Astrocyte of the cerebellum (primary cell): ENCODE measurements around the gene CNR2.

ENCODE experiments used
- DNase-seq: peaks from one replicate; pipeline ENCODE4 v3.0.0-alpha.2; 2011; ENCODE audit warnings: low read depth
- H3K4me3 ChIP-seq: 2 replicates; pipeline ENCODE4 v1.5.1; 2011; ENCODE audit warnings: mild to moderate bottlenecking, low read depth, low read length, moderate library complexity
- in situ Hi-C: cut with HindIII; loops from 2 replicates; pipeline ENCODE4 v1.10.0; 2017; ENCODE audit warnings: low sequenced_read_pairs
- TF ChIP-seq, protein P1 (sequence below): IDR thresholded peaks from 2 replicates; pipeline ENCODE4 v1.5.1; 2012; ENCODE audit warnings: low read length, low read depth, moderate library complexity, mild to moderate bottlenecking; ENCODE audit errors: missing control alignments

Gene CNR2

DNA sequence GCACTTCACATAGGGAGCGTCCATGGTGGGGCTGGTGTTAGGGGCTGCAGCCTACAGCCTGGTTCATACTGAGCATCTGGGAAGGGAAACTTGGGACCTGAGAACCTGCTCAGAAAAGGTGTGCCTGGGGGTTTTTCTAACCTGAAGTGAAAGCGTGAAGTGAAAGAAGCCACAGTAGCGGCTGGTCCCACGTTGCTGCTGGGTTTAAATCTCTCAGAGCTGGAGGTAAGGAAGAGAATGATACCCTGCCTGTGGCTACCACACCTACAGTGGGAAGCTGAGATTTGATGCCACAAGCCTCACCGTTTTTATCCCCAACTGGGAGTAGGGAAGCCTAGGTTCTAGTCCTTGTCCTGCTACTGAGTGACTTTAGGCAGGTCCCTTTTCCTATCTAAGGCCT, 24.1 kb downstream of the CNR2 start:
- no peak overlapping the region for H3K4me3 ChIP-seq
- no peak for DNase-seq
- TF ChIP-seq, protein P1, sequence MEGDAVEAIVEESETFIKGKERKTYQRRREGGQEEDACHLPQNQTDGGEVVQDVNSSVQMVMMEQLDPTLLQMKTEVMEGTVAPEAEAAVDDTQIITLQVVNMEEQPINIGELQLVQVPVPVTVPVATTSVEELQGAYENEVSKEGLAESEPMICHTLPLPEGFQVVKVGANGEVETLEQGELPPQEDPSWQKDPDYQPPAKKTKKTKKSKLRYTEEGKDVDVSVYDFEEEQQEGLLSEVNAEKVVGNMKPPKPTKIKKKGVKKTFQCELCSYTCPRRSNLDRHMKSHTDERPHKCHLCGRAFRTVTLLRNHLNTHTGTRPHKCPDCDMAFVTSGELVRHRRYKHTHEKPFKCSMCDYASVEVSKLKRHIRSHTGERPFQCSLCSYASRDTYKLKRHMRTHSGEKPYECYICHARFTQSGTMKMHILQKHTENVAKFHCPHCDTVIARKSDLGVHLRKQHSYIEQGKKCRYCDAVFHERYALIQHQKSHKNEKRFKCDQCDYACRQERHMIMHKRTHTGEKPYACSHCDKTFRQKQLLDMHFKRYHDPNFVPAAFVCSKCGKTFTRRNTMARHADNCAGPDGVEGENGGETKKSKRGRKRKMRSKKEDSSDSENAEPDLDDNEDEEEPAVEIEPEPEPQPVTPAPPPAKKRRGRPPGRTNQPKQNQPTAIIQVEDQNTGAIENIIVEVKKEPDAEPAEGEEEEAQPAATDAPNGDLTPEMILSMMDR, result no peak
- in situ Hi-C loops, result no loop called here

GRCh38 chr1:23885222-23885621, 27.9 kb downstream of the CNR2 start:
- in situ Hi-C loops, result no loop called here
- H3K4me3 ChIP-seq, result no peak overlapping the region
- no peak for DNase-seq
- TF ChIP-seq, protein P1, result no peak

DNA sequence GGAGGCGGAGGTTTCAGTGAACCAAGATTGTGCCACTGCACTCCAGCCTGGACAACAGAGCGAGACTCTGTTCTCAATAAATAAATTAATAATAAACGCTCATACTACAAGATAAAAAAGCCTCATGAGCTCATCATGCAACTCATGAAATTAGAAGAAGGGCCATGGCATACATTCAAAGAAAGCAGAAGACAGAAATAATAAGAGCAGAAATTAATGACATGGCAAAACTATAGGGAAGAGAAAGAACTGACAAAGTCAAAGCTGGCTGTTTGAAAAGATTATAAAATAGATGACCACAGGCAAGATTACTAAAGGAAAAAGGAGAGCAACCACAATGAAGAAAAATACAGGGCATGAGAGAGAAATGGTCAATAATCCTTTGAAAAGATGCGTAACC, 30.4 kb downstream of the CNR2 start:
- H3K4me3 ChIP-seq, result no peak overlapping the region
- DNase-seq, result no peak
- in situ Hi-C loops, result no loop called here
- TF ChIP-seq, protein P1, result no peak

DNA sequence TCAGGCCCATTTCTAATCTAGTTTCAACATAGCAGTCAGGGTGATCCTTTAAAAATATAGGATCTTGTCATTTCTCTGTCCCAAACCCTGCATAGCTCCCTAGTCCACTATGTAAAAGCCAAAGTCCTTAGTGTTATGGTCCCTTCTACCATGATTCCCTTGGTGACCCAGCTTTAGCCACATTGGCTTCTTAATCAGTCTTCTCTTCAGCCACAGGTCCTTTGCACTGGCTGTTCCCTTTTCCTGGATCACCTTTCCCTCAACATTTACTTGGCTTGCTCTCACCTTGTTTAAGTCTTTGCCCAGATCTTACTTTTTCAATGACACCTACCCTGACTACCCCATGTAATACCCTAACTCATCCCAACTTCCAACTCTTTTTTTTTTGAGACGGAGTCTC, 33.4 kb downstream of the CNR2 start:
- in situ Hi-C loops, result no loop called here
- TF ChIP-seq, protein P1, result no peak

GRCh38 chr1:23878668-23879067, 34.5 kb downstream of the CNR2 start:
- TF ChIP-seq, protein P1, result no peak
- no peak for DNase-seq
- no peak overlapping the region for H3K4me3 ChIP-seq
- in situ Hi-C loops, result no loop called here

More for the DNA sequence above, 33.4 kb downstream of the CNR2 start:
- no peak overlapping the region for H3K4me3 ChIP-seq
- no peak for DNase-seq

- TF ChIP-seq, protein P1, result no peak
- no peak for DNase-seq
- in situ Hi-C loops, result no loop called here
- H3K4me3 ChIP-seq, result no peak overlapping the region
These were observed 37.8 kb downstream of the CNR2 start for GRCh38 chr1:23875382-23875781.

GRCh38 chr1:23872421-23872820, 40.7 kb downstream of the CNR2 start:
- TF ChIP-seq, protein P1, result no peak
- H3K4me3 ChIP-seq, result no peak overlapping the region
- no peak for DNase-seq
- in situ Hi-C loops, result no loop called here
